HG02798 (cell line): ENCODE results near the gene ELK1.
"Not testable (repeated sequence)": the region's sequence is repeated elsewhere in the genome, so short reads cannot be mapped to it uniquely, and the experiment has no call there.

Experiments
- ATAC-seq: cut with Tn5 transposase; IDR thresholded peaks from one replicate; pipeline ENCODE4 v1.9.1; 2021; ENCODE audit warnings: mild to moderate bottlenecking; ENCODE audit not compliant: unreplicated experiment, poor library complexity

ELK1 gene

GRCh38 chrX:47614618-47615017 lies 35.7 kb downstream of the ELK1 start:
- ATAC-seq = no peak

- no peak for ATAC-seq
These were observed 37.3 kb downstream of the ELK1 start for GRCh38 chrX:47613082-47613481.

- no peak for ATAC-seq
These were observed 37.9 kb downstream of the ELK1 start for GRCh38 chrX:47612418-47612817.

- no peak for ATAC-seq
These were observed 38.4 kb downstream of the ELK1 start for GRCh38 chrX:47611926-47612325.

- ATAC-seq = no peak
These were observed 38.9 kb downstream of the ELK1 start for GRCh38 chrX:47611489-47611888.

- ATAC-seq = no peak
These were observed 39.9 kb downstream of the ELK1 start for GRCh38 chrX:47610511-47610910.

GRCh38 chrX:47608130-47608810 lies 42.1 kb downstream of the ELK1 start:
- no peak for ATAC-seq

- ATAC-seq = no peak
These were observed 43.3 kb downstream of the ELK1 start for GRCh38 chrX:47607091-47607490.

- ATAC-seq = no peak
These were observed 45.3 kb downstream of the ELK1 start for GRCh38 chrX:47605024-47605423.

- ATAC-seq = not testable (repeated sequence)
These were observed 47.2 kb downstream of the ELK1 start for GRCh38 chrX:47603125-47603524.

- ATAC-seq = no peak
These were observed 53.1 kb downstream of the ELK1 start for GRCh38 chrX:47597222-47597621.

- no peak for ATAC-seq
These were observed 54.1 kb downstream of the ELK1 start for GRCh38 chrX:47596256-47596655.

- ATAC-seq = no peak
These were observed 54.6 kb downstream of the ELK1 start for GRCh38 chrX:47595716-47596251.

- ATAC-seq = no peak
These were observed 56.8 kb downstream of the ELK1 start for GRCh38 chrX:47593522-47593921.

- ATAC-seq = no peak
These were observed 59.4 kb downstream of the ELK1 start for GRCh38 chrX:47590984-47591383.

GRCh38 chrX:47587906-47588735 lies 62.2 kb downstream of the ELK1 start:
- no peak for ATAC-seq

GRCh38 chrX:47587091-47587891 lies 63.1 kb downstream of the ELK1 start:
- no peak for ATAC-seq

- no peak for ATAC-seq
These were observed 64.1 kb downstream of the ELK1 start for GRCh38 chrX:47586043-47586787.
